ENCODE measurements around the gene ADARB2.

Gene ADARB2

GRCh38 chr10:1268831-1269230, 468.5 kb downstream of the ADARB2 start (continued):
- TF ChIP-seq ZNF398 (tag by site-specific recombination; IDR thresholded peaks at IDR 0.05) (no peak), ZFP37 (tag by site-specific recombination; IDR thresholded peaks at IDR 0.05) (no peak), ZNF580 (tag by site-specific recombination; IDR thresholded peaks at IDR 0.05) (no peak), ZNF248 (tag by site-specific recombination; IDR thresholded peaks at IDR 0.05) (no peak), ZNF311 (tag by site-specific recombination; IDR thresholded peaks at IDR 0.05; ENCODE audit: borderline replicate concordance) (no peak), SP3 (tag by site-specific recombination; IDR thresholded peaks at IDR 0.05) (no peak)

DNA sequence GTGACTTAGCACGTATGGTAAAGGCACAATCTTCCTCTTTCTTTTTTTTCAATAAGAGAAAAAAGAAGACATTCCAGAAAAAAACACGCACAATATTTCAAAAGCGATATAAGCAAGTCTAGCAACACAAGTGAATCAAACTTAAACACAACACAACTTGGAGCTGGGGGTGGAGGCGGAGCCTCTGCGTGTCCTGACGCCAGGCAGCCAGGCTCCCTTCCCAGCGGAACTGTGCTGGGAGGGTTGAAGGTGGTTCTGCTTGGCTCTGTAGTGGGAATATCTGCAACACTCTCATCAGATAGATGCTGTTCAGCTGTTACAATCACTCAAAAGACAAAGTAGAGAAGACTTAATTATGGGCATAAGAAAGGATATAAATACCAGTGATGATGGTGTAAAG, 469.8 kb downstream of the ADARB2 start:
- Histone ChIP-seq H3K4me3 (ENCODE audit: low read depth, low read length) (no peak overlapping the region), H3K9me3 (ENCODE audit: control insufficient read depth, insufficient read depth, low read depth, low read length) (no peaks in the 10 kb centered on the region), H3K4me1 (ENCODE audit: control insufficient read depth, insufficient read depth, low read length) (no peaks in the 10 kb centered on the region), H3K36me3 (ENCODE audit: control insufficient read depth in 2 of 2, insufficient read depth in 1 of 2, low read length in 2 of 2) (no peaks in the 10 kb centered on the region), H3K27ac (ENCODE audit: extremely low read depth, low read depth, low read length) (no peak overlapping the region)
- TF ChIP-seq ZNF24 (tag by site-specific recombination; IDR thresholded peaks at IDR 0.05): no peak
- no peak for TF ChIP-seq ZNF623 (tag by site-specific recombination; IDR thresholded peaks at IDR 0.05)
- no peak for TF ChIP-seq ZNF561 (tag by site-specific recombination; IDR thresholded peaks at IDR 0.05; ENCODE audit: borderline replicate concordance)
- POLR2A ChIA-PET: no interaction called here
- CTCF ChIA-PET: interaction anchor here (0.7 to 1.0 kb wide), 2 partner anchors 11 to 157 kb away, joined by 3 to 4 read pairs; no protein-coding TSS in a partner anchor

GRCh38 chr10:1267148-1267547, 470.2 kb downstream of the ADARB2 start:
- ChIA-PET CTCF (interaction anchor here (0.7 to 1.0 kb wide), 2 partner anchors 11 to 157 kb away, joined by 3 to 4 read pairs; no protein-coding TSS in a partner anchor), POLR2A (no interaction called here)
- Histone ChIP-seq H3K27ac (ENCODE audit: extremely low read depth, low read depth, low read length) (no peak overlapping the region), H3K36me3 (ENCODE audit: control insufficient read depth in 2 of 2, insufficient read depth in 1 of 2, low read length in 2 of 2) (no peaks in the 10 kb centered on the region), H3K9me3 (ENCODE audit: control insufficient read depth, insufficient read depth, low read depth, low read length) (no peaks in the 10 kb centered on the region), H3K4me3 (ENCODE audit: low read depth, low read length) (no peak overlapping the region), H3K4me1 (ENCODE audit: control insufficient read depth, insufficient read depth, low read length) (no peaks in the 10 kb centered on the region)
- TF ChIP-seq, protein P1, sequence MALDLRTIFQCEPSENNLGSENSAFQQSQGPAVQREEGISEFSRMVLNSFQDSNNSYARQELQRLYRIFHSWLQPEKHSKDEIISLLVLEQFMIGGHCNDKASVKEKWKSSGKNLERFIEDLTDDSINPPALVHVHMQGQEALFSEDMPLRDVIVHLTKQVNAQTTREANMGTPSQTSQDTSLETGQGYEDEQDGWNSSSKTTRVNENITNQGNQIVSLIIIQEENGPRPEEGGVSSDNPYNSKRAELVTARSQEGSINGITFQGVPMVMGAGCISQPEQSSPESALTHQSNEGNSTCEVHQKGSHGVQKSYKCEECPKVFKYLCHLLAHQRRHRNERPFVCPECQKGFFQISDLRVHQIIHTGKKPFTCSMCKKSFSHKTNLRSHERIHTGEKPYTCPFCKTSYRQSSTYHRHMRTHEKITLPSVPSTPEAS (tag by site-specific recombination; IDR thresholded peaks at IDR 0.05): no peak
- TF ChIP-seq ZNF561 (tag by site-specific recombination; IDR thresholded peaks at IDR 0.05; ENCODE audit: borderline replicate concordance) (no peak), ZFP37 (tag by site-specific recombination; IDR thresholded peaks at IDR 0.05) (no peak), SP3 (tag by site-specific recombination; IDR thresholded peaks at IDR 0.05) (no peak), ZNF354C (tag by site-specific recombination; IDR thresholded peaks at IDR 0.05; ENCODE audit: borderline replicate concordance, low read depth) (no peak), ZNF792 (tag by site-specific recombination; IDR thresholded peaks at IDR 0.05) (no peak), SP2 (tag by site-specific recombination; IDR thresholded peaks at IDR 0.05) (no peak), GLI4 (tag by site-specific recombination; IDR thresholded peaks at IDR 0.05) (no peak), ZNF391 (tag by site-specific recombination; IDR thresholded peaks at IDR 0.05; ENCODE audit: borderline replicate concordance, low read depth) (no peak), ZNF146 (tag by site-specific recombination; IDR thresholded peaks at IDR 0.05) (no peak), ZNF280C (tag by site-specific recombination; IDR thresholded peaks at IDR 0.05) (no peak), ZNF549 (tag by site-specific recombination; IDR thresholded peaks at IDR 0.05) (no peak), ZNF214 (tag by site-specific recombination; IDR thresholded peaks at IDR 0.05; ENCODE audit: borderline replicate concordance) (no peak), ZNF707 (tag by site-specific recombination; IDR thresholded peaks at IDR 0.05) (no peak), ZNF155 (tag by site-specific recombination; IDR thresholded peaks at IDR 0.05) (no peak)
- TF ChIP-seq, protein P2, sequence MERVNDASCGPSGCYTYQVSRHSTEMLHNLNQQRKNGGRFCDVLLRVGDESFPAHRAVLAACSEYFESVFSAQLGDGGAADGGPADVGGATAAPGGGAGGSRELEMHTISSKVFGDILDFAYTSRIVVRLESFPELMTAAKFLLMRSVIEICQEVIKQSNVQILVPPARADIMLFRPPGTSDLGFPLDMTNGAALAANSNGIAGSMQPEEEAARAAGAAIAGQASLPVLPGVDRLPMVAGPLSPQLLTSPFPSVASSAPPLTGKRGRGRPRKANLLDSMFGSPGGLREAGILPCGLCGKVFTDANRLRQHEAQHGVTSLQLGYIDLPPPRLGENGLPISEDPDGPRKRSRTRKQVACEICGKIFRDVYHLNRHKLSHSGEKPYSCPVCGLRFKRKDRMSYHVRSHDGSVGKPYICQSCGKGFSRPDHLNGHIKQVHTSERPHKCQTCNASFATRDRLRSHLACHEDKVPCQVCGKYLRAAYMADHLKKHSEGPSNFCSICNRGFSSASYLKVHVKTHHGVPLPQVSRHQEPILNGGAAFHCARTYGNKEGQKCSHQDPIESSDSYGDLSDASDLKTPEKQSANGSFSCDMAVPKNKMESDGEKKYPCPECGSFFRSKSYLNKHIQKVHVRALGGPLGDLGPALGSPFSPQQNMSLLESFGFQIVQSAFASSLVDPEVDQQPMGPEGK (tag by site-specific recombination; IDR thresholded peaks at IDR 0.05): no peak
